HT-29 (cell line): ENCODE measurements around the gene POLRMT. TPM values are rescaled to one million over a fixed set of nuclear protein-coding genes. Genes with fewer than 3 reads are reported as not detected.

ENCODE experiments used
- DNase-seq: peaks from one replicate; pipeline ENCODE4 v3.0.0-alpha.2; 2015; ENCODE audit warnings: low spot score
- total RNA-seq: library from RNA; depleted of rRNA; stranded (reverse); fragments of >200 nt; shearing (Covaris generic); gene quantifications from 2 replicates; pipeline ENCODE4 v1.2.3, GENCODE V29; 2014

POLRMT gene
- total RNA-seq, 1 experiment from 2014 or later: 89.6 TPM

DNA sequence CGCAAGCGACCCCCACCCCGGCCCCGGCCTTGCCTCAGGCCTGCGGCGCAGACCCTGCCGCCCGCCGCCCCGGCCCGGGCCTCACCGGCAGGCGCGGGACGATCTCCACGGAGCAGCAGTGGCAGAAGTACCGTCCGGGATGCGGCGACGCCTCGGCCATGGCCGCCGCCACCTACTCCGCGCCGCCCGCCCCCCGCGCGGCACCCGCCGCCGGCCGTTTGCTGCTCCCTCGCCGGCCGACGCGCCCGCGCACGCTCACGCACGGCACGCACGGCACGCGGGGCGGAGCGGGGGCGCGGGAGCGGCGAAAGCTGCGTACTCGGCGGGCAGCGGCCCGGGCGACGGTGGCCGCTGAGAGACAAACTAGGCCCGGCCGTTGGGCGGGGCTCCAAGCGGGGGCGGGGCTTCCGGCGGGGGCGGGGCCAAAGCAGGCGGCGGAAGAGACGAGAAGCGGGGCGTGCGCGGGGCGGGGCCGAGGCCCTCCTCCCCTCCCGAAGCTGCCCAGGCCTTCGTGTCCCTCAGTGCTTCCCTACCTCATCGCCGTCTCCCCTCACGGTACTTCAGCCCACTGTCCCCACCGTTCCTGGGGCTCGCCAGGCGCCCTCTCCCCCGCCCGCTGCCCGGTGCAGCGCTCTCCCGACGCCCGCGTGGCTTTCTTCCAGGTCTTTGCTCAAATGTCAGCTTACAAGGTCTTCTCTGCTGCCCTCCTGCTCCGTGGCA lies 29.8 kb upstream of the POLRMT start, which contains the start of gene RNF126:
RNF126 (minus strand) TSS at position 253 of the 720 bp plus-strand sequence; CDS start at position 160, 93 bp downstream.
- DNase-seq: peak; percentile 81

DNA sequence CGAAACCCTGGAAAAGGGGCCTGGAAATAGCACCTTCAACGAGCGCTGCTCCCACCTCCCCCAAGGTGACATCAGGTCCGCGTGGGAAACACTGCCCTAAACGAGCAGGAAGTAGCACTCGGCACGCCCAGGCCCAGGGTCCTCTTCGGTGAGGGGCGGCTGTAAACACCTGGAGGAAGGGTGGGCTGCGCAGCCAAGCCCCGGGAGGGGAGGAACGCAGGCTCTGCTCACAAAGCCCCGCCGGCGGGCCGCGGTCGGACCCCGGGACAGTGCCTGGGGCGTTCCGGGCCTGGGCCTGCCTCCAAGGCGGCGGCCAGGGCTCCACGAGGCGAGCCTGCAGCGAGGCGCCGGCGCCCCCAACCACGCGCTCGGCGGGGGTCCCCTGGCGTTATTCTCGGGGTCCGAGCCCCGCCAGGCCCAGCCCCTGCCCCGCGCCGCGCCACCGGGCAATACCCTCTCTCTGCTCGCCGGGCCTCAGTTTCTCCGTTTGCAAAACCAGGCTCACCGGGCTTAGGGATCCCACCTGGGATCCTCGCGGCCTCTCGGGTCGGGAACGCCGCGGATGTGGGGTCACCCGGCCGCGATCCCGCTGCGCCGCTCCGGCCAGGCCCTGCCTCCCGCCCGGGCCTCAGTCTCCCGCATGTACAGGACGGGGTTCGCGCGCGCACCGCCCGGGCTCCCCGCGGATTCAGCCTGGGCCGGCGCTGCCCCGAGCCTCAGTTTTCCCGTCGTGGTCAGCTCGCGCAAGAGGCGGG lies 29.0 kb upstream of the POLRMT start:
- peak; percentile 38 for DNase-seq

DNA sequence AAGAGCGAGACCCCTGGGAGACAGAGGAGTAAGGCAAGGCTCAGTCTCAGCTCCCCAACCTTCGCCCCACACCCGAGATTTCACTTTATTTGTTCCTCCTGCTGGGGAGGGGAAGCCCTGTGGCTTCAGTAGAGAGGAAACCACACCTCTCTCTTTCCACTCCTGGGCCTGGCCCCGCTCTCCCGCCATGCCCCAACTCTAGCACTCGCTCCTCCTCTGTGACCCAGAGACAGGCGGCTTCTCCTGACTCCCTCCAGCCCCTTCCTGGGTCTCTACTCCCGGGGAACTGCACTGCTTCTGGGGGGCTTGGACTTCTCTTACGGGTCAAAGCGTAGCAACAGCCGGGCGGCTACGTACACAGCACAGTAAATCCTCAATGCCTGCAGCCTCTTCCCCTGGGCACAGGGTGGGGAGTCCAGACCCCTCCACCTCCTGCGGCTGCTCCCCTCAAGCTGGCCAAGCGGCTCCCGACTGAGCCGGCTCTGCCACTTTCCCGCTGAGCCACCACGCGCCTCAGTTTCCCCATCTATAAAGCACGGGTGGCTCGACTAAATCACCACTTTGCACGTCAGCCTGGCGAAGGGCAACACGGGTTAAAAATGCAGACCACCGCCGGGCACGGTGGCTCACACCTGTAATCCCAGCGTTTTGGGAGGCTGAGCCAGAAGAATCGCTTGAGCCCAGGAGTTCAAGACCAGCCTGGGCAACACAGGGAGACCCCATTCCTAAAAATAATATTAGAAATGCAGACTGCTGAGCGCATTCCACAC lies 28.3 kb upstream of the POLRMT start:
- DNase-seq: no peak

DNA sequence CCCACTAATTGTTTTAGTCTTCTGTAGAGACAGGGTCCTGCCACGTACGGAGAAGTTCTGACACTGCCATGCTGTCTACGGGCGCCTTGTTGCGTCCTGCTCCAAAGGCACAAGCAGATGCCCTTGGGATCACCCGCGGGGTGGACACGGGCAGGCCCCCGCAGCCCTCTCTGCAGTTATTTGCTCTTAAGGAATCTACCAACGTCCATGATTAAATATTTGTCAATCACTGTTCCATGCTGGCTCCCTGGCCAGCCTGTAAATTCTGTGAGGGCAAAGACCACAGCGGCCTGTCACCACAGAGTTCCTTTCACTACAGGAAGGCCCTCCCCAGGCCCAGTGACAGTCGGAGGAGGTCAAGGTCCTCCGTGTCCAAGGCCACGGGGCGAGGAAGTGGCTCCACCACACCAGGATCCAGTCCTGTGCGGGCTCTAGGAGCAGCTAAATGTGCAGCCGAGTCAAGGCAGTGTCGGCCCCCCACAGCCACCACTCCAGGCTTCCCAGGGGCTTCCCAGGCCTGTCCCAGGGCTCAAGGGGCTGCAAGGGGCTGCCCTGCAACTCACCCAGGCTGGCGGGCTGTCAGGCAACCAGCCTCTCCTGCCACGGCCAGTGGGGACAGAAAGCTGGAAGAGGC lies 27.6 kb upstream of the POLRMT start:
- DNase-seq: peak; percentile 13

DNA sequence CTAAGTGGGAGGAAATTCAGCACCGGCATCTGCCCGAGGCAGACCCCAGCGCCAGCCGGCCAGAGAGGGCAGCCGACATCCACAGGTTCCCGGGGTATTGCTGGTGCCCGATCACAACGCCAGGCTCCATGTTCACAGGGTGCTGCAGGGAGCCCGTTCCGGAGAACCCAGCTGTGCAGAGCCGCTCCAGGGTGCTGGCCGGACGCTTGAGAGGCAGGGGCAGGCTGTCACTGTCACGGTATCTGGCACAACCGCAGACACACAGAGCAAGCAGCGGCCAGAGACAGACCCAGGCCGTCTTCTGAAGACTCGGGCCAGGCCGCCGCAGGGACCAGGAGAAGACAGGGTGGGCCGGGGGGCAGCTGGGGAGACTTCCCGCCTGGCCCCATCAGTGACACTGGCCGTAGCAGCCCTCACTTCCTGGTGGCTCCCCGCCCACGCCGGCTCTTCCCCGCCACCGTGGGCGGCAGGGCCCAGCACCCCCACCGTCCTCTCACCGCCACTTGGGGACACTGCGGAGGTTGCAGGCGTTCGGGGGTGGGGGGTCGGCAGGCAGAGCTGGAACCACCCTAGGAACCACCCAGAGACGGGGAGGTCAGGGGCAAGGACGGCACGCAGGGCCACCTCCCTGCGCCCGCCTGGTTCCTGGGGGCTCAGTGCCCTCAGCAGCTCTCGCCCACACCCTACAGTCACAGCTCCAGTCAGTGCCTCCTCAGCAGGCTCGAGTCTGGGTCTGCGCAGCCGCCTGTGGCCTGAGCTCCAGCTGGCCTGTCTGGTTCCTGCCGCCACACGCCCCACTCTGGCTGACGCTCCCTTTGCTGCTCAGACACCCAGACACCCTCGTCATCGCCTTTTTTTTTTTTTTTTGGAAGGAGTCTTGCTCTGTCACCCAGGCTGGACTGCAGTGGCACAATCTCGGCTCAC lies 25.8 kb upstream of the POLRMT start:
- peak; percentile 47 for DNase-seq

DNA sequence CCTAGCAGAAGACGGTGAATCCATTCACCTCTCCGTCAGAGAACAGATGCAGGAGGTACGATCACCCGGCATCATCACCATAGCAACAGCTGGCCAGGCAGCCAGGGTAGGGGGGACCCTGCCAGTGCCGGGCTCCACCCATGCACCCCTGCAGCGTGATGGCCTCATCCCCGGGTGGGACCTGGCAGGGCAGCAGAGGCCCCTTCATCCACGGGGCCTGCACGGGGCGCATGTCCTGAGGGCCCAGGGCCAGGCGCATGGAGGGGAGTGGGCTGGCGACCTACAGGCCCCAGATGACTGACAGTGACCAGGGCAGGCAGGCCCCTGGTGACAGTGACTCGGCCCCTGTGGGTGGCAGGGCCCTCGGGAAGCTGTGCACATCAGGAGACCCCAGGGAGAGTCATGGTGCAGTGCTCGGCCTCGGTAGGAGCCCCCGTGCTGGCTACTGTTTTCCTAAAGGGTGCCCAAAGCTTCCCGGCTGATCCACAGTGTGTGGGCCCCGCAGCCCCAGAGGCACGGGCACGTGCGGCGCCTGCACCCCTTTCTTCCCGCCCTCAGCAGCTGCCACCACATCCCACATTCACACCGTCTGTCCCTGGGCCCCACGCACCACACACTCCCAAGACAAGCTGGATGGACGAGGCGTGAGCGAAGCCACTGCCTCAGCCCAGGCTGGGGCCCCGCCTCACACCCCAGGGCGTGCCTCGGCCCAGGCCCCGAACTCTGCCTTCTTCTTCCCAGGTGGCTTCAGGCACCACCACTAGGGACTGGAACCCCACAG lies 24.9 kb upstream of the POLRMT start:
- DNase-seq: no peak

DNA sequence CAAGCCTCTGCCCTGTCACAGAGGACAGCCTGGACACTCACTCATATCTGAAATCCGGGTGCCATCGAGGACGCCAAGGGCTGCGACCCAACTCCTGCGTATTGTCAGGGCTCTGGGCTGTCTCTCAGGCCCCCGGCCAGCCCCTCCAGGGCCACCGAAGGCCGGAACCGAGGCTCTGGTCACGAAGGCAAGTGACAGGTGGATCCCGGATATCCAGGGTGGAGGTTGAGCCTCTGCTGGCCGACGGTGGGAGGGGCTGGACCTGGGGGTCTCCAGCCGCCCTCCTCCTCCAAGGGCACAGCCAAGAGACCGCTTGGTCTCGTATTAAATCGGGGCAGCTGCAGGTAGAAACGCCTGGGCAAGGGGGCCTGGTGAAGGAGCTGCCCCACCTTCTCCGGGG lies 24.3 kb upstream of the POLRMT start:
- no peak for DNase-seq

DNA sequence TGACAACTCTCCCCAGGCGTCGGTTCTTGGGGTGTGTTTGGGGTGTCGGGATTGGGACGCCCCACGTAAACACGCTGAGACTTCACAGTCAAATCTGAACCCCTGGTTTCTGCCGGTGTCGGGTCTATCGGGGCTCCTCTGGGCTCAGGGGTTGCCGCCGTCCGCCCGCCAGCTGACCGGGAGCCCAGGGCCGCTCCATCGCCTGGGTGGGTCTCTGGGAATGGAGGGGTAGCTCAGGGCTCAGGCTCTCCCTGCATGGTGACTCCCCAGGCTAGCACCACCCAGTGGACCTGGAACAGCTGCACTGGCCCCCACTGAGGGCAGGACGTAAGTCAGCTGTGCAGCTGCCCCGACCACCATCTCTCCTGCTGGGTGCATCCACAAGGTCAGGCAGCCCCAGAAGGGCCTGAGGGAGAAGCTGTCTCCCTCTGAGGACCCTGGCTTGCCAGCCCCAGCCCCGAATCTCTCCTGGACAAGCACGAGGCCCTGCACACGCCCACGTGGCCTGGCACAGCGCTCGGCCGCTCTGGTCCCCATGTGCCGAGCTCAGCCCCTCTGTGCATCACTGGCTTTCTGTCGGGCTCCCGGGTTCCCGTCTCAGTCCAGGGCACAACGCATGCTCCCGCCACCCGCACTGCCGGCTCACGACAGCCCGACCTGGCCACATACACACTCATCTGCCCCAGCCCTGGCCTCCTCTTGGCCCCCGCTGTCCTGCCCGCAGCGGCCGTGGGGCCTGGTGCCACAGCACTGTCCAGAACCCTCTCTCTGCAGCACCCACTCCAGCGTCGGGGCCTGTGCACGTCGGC lies 23.6 kb upstream of the POLRMT start:
- DNase-seq: no peak

DNA sequence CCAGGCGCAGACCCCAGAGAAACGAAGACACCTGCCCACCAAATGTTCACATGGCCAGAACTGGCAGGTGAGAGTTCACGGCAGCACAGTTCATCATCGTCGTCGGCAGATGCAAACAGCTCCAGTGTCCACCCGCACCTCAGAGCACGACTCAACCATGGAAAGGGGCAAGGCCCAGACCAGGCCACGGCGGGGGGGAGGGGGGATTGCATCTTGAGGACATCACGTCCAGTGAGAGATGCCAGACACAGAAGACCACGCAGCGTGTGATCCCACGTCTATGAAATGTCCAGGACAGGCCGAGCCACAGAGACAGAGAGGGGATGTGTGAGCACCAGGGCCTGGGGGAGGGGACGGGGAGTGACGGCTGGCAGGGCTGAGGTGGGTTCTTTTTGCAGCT lies 22.4 kb upstream of the POLRMT start:
- no peak for DNase-seq

DNA sequence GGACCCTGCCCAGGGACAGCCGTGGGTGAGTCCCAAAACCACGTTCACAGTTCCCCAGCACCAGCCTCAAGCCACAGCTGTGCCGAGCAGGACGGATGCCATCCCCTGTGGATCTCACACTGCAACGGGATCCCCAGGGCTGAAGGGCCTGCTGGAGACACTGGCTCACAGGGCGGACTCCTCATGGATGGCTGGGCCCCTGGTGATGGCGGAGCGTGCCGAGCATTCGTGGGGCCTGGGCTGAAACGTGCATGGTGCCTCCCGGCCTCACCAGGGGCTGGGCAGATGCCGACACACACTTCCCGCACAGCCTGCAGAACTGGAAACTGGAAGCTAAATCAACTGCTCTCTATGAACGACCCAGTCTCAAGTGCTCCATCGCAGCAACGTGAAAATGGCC lies 20.1 kb upstream of the POLRMT start:
- DNase-seq: no peak

DNA sequence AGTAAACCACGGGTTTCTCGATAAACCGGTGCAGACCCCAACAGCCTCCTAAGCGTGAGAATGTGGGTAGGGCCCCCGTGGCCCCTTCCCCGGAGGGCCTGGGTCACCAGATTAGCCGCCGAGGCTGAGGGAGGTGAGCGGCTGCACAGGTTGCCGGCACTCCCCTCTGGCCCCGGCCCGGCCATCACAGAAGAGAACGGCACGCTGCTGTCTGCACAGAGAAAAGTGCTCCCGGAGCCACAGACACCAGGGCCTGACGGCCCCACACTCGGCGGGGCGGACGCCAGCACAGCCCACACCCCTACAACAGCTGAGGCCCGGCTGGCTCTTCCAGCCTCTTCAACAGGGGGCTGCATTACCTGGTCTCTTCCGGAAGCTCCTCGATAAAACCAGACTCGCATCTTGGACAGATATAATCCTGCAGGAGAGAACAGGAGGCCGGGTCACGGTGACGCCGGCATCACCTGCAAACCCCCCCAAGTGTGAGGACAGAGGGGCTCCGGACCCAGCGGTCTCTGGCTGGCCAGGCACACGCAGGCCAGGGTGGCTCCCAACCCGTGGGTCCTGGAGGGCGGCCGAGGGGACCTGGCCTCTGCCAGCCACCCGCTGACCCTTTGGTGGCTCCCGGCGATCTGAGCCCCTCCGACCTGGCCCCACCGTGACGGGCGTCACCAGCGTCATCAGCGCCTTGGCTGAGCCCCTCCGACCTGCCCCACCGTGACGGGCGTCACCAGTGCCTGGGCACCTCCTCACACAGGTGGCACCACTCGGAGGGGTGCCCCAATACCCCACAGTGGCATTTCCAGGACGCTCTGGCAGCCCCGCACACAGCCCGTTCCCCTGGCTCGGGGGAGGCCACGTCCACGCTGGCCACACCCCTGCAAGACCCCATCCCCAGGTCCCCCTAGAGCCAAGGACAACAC lies 19.4 kb upstream of the POLRMT start:
- no peak for DNase-seq

DNA sequence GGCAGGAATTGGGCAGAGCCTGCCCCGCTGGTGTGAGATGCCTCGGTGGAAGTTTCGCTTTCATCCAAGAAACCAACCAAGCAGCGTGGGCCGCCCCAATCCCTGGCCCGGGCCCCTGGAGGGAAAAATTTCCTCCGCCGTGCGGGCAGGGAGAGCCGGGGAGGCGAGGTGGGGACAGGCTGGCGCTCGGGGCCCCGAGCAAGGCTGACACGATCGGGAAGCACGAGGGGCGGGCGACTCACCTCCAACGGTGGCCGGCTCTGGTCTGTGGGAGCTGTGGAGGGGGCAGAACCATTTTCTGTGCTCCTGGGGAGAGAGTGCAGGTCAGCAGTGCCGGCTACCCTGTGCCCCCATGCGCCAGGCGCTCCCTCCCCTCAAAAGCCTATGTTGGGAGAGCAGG lies 18.7 kb upstream of the POLRMT start:
- DNase-seq: no peak

DNA sequence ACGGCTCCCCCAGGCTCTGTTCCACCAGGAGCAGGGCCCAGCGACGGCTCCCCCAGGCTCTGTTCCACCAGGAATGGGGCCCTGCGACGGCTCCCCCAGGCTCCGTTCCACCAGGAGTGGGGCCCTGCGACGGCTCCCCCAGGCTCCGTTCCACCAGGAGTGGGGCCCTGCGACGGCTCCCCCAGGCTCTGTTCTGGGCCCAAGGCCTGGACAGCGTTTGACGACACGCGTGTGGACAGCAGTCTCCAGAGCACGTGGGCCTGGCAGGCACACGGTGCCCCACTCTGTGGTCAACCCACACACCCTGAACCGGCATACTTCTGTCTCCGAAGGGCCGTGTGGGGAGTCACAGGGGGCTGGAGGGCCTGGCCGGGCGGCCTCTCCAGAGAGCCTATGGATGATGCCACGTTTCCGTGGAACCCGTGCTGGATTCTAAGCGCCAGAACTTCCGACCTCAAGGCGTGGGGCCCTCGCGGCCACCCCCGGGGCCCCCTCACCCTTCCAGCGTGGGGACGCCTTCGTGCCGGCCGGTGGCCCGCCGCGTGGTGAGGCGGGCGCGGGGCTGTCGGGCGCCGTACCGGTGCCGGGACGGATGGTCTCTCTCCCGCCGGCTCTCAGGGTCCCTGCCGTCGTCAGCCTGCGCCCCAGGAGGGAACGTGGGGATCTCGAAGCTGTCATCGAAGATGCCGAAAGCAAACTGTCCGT lies 17.9 kb upstream of the POLRMT start:
- DNase-seq: no peak

DNA sequence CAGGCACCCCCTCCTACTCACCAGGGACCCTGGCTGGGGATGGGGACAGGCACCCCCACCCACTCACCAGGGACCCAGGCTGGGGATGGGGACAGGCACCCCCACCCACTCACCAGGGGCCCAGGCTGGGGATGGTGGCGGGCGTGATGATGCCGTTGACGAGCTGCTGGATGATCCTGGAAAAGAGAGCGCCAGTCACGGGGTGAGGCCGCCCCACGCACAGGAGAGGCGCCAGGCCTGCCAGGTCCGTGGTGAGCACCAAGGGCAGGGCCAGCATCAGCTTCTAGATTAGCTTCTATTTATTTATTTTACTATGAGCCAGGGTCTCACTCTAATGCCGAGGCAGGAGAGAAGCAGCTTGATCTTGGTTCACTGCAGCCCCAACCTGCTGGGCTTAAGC lies 16.8 kb upstream of the POLRMT start:
- DNase-seq: no peak

DNA sequence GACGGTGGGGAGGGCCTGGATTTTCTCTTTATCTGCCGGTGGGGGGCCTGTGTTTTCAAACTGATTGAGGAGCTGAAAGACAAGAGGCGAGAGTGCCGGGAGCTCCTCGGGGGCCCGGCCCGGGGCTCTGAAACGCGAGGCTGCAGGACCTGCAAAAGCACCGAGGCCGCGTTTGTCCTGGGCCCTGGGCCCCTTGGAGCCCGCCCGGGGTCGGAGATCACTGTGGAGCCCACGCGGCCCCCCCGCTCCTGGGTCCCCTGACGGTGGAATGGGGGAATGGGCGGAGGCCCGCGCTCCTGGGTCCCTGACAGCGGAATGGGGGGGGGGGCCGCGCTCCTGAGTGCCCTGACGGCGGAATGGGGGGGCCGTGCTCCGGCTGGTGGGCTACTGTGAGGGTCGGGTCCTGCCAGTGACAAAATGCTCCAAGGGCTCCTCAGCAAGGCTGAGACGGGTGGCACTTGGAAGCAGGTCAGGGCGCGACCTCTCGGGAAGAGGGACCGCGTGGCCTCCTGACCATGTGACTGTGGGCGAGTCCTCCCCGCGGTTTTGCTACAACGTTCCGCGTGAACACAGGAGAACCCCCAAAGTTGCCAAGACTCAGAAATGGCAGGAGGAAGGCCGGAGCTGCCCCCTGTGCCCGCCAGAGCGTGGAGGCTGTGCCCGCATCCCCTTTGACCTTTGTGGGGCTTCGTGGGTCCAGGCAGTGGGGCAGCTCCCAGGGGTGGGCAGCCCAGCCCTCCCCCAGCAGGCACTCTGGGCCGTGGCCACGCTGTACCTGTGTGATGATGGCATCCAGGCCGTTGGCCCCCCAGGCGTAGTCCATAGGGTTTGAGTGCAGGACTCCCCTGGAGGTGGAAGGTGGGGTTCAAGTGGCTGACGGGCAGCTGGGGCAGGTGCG lies 15.8 kb upstream of the POLRMT start:
- no peak for DNase-seq

DNA sequence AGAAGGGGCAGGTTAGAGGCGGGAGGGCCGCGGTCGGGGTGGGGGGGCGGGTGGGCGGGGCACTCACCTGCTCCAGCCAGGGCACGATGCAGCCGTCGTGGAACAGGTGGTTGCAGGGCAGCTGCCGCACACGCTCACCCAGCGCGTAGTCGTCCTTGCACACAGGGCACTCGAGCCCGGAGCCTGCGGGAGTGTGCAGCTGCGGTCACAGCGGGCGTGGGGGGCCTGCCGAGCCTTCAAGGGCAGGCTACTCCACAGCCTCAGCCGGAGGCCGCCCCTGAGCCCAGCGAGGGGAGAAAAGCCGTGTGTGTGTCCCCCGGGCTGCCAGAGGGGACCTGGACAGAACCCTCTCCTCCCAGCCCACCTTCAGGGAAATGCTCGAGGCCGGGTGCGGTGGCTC lies 15.0 kb upstream of the POLRMT start:
- DNase-seq: no peak
